ENCODE data around the gene RARG.

Gene RARG

GRCh38 chr12:53244337-53244736 lies 12.3 kb upstream of the RARG start:
- no peak for DNase-seq (ENCODE audit: low spot score)

GRCh38 chr12:53241623-53242412 lies 9.8 kb upstream of the RARG start:
- no peak for DNase-seq (ENCODE audit: low spot score)

- DNase-seq (ENCODE audit: low spot score), result no peak
These were observed 7.7 kb upstream of the RARG start for GRCh38 chr12:53239643-53240258.

GRCh38 chr12:53236443-53237111 lies 4.6 kb upstream of the RARG start:
- DNase-seq (ENCODE audit: low spot score), result peak; percentile 44

GRCh38 chr12:53235742-53236442 lies 3.9 kb upstream of the RARG start:
- DNase-seq (ENCODE audit: low spot score), result no peak

GRCh38 chr12:53235164-53235563 lies 3.2 kb upstream of the RARG start:
- DNase-seq (ENCODE audit: low spot score), result no peak

GRCh38 chr12:53234271-53234914 lies 2.4 kb upstream of the RARG start:
- DNase-seq (ENCODE audit: low spot score), result no peak

GRCh38 chr12:53233671-53234121 lies 1.7 kb upstream of the RARG start:
- DNase-seq (ENCODE audit: low spot score), result no peak

- no peak for DNase-seq (ENCODE audit: low spot score)
These were observed 845 bp upstream of the RARG start for GRCh38 chr12:53232646-53233461.

- DNase-seq (ENCODE audit: low spot score), result no peak
These were observed 413 bp downstream of the RARG start for GRCh38 chr12:53231671-53231920.

- DNase-seq (ENCODE audit: low spot score), result no peak
These were observed 1.7 kb downstream of the RARG start for GRCh38 chr12:53230108-53230845.

- DNase-seq (ENCODE audit: low spot score), result no peak
These were observed 2.6 kb downstream of the RARG start for GRCh38 chr12:53229454-53229853.

- no peak for DNase-seq (ENCODE audit: low spot score)
These were observed 4.2 kb downstream of the RARG start for GRCh38 chr12:53227836-53228235.

GRCh38 chr12:53227341-53227740 lies 4.7 kb downstream of the RARG start:
- DNase-seq (ENCODE audit: low spot score), result no peak

- DNase-seq (ENCODE audit: low spot score), result no peak
These were observed 5.2 kb downstream of the RARG start for GRCh38 chr12:53226815-53227214.

- DNase-seq (ENCODE audit: low spot score), result no peak
These were observed 6.2 kb downstream of the RARG start for GRCh38 chr12:53225635-53226424.

- DNase-seq (ENCODE audit: low spot score), result no peak
These were observed 6.9 kb downstream of the RARG start for GRCh38 chr12:53224897-53225634.

GRCh38 chr12:53224061-53224896 lies 7.7 kb downstream of the RARG start:
- DNase-seq (ENCODE audit: low spot score), result no peak
